HEK293 (cell line): ENCODE results near the gene DGCR8.
A peak's percentile ranks its signal among the peaks of the same experiment; 100 is the strongest.

Experiments used
- TCF7L2 ChIP-seq: IDR thresholded peaks from 2 replicates; pipeline ENCODE4 v1.6.1; 2011; ENCODE audit warnings: low read depth, mild to moderate bottlenecking, inconsistent platforms, low read length, moderate library complexity, borderline replicate concordance
- ZNF354C ChIP-seq: fragments of 450-650 bp; formaldehyde crosslinking; IDR thresholded peaks from 2 replicates; pipeline ENCODE4 v1.5.1; 2016; ENCODE audit warnings: missing biosample characterization, missing genetic modification characterization, low read depth, borderline replicate concordance
- ZNF37A ChIP-seq: fragments of 450-650 bp; IDR thresholded peaks from 2 replicates; pipeline ENCODE4 v1.5.1; 2018; ENCODE audit warnings: missing biosample characterization, missing genetic modification characterization
- ZNF548 ChIP-seq: fragments of 450-650 bp; formaldehyde crosslinking; IDR thresholded peaks from 2 replicates; pipeline ENCODE4 v1.5.1; 2016; ENCODE audit warnings: missing biosample characterization, missing genetic modification characterization
- ZNF558 ChIP-seq: fragments of 450-650 bp; formaldehyde crosslinking; IDR thresholded peaks from 2 replicates; pipeline ENCODE4 v1.5.1; 2016; ENCODE audit warnings: missing biosample characterization, missing genetic modification characterization
- ZNF571 ChIP-seq: fragments of 450-650 bp; formaldehyde crosslinking; IDR thresholded peaks from 2 replicates; pipeline ENCODE4 v1.5.0; 2017; ENCODE audit warnings: missing biosample characterization, missing genetic modification characterization
- ZNF585B ChIP-seq: fragments of 450-650 bp; formaldehyde crosslinking; IDR thresholded peaks from 2 replicates; pipeline ENCODE4 v1.5.1; 2016; ENCODE audit warnings: missing biosample characterization, missing genetic modification characterization
- ZNF624 ChIP-seq: fragments of 450-650 bp; formaldehyde crosslinking; IDR thresholded peaks from 2 replicates; pipeline ENCODE4 v1.5.1; 2017; ENCODE audit warnings: missing biosample characterization, missing genetic modification characterization
- ZNF654 ChIP-seq: fragments of 450-650 bp; formaldehyde crosslinking; IDR thresholded peaks from 2 replicates; pipeline ENCODE4 v1.5.1; 2016; ENCODE audit warnings: low read depth, missing biosample characterization, missing genetic modification characterization
- ZNF658 ChIP-seq: fragments of 450-650 bp; formaldehyde crosslinking; IDR thresholded peaks from 2 replicates; pipeline ENCODE4; 2016; ENCODE audit warnings: missing biosample characterization, missing genetic modification characterization
- ZNF768 ChIP-seq: fragments of 450-650 bp; formaldehyde crosslinking; IDR thresholded peaks from 2 replicates; pipeline ENCODE4 v1.5.1; 2018; ENCODE audit warnings: missing biosample characterization, mild to moderate bottlenecking, missing genetic modification characterization
- TF ChIP-seq, protein P1 (sequence below): fragments of 450-650 bp; formaldehyde crosslinking; IDR thresholded peaks from 2 replicates; pipeline ENCODE4 v1.5.1; 2016; ENCODE audit warnings: missing biosample characterization, missing genetic modification characterization
- TF ChIP-seq, protein P2 (sequence below): fragments of 450-650 bp; formaldehyde crosslinking; IDR thresholded peaks from 2 replicates; pipeline ENCODE4 v1.5.1; 2016; ENCODE audit warnings: missing biosample characterization, missing genetic modification characterization
- TF ChIP-seq, protein P3 (sequence below): fragments of 450-650 bp; formaldehyde crosslinking; IDR thresholded peaks from 2 replicates; pipeline ENCODE4 v1.5.1; 2016; ENCODE audit warnings: missing biosample characterization, missing genetic modification characterization
- TF ChIP-seq, protein P4 (sequence below): fragments of 450-650 bp; formaldehyde crosslinking; IDR thresholded peaks from 2 replicates; pipeline ENCODE4 v1.5.1; 2016; ENCODE audit warnings: missing biosample characterization, missing genetic modification characterization
- TF ChIP-seq, protein P5 (sequence below): fragments of 450-650 bp; formaldehyde crosslinking; IDR thresholded peaks from 2 replicates; pipeline ENCODE4 v1.5.1; 2017; ENCODE audit warnings: missing biosample characterization, missing genetic modification characterization
- TF ChIP-seq, protein P6 (sequence below): fragments of 450-650 bp; formaldehyde crosslinking; IDR thresholded peaks from 2 replicates; pipeline ENCODE4 v1.5.1; 2016; ENCODE audit warnings: missing biosample characterization, missing genetic modification characterization, borderline replicate concordance
- TF ChIP-seq, protein P7 (sequence below): fragments of 450-650 bp; formaldehyde crosslinking; optimal IDR thresholded peaks from 2 replicates; pipeline ENCODE3; 2016; ENCODE audit warnings: missing biosample characterization, mild to moderate bottlenecking, missing genetic modification characterization
- TF ChIP-seq, protein P8 (sequence below): fragments of 450-650 bp; formaldehyde crosslinking; IDR thresholded peaks from 2 replicates; pipeline ENCODE4 v1.5.1; 2016; ENCODE audit warnings: missing biosample characterization, missing genetic modification characterization

Gene DGCR8

DNA sequence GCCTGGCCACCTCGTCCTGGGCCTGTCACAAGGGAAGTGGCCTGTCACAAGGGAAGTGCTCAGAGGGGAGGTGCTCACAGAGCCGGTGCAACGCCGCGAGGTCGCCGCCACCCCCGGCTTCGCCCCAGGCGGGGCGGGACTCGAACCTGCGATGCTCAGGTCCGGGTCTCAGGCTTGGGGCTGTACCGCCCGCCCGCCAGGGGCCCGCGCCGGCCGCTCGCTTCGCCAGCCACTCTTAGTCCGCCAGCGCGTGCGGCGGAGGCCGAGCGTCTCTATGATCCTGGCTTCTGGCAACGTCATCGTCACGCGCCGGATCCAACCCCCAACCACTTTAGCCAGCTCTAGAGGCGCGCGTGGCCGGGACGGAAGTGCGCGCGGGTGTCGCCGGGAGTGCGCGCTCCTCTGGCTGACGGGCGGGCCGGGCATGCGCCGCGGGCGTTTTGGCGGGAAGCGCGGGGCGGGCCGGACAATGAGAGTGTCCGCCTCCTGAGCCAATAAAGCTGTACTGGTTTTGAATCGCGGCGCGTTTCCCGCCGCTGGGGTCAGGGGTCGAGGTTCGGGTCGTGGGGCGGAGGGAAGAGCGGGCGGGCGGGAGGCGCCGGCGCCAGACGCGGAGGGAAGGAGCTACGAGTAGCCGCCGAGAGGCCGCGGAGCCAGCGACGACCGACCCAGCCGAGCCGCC lies 37.1 kb downstream of the DGCR8 start, which contains the start of gene TRMT2A (continued):
- TF ChIP-seq ZNF658 (tag by site-specific recombination) = 0 out of 2 replicates have a peak, but pooled peaks have one; percentile 53
- no peak for TF ChIP-seq ZNF571 (tag by site-specific recombination)
- TF ChIP-seq, protein P1, sequence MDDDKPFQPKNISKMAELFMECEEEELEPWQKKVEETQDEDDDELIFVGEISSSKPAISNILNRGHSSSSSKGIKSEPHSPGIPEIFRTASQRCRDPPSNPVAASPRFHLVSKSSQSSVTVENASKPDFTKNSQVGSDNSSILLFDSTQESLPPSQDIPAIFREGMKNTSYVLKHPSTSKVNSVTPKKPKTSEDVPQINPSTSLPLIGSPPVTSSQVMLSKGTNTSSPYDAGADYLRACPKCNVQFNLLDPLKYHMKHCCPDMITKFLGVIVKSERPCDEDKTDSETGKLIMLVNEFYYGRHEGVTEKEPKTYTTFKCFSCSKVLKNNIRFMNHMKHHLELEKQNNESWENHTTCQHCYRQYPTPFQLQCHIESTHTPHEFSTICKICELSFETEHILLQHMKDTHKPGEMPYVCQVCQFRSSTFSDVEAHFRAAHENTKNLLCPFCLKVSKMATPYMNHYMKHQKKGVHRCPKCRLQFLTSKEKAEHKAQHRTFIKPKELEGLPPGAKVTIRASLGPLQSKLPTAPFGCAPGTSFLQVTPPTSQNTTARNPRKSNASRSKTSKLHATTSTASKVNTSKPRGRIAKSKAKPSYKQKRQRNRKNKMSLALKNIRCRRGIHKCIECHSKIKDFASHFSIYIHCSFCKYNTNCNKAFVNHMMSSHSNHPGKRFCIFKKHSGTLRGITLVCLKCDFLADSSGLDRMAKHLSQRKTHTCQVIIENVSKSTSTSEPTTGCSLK (tag by site-specific recombination) = no peak
- TF ChIP-seq, protein P2, sequence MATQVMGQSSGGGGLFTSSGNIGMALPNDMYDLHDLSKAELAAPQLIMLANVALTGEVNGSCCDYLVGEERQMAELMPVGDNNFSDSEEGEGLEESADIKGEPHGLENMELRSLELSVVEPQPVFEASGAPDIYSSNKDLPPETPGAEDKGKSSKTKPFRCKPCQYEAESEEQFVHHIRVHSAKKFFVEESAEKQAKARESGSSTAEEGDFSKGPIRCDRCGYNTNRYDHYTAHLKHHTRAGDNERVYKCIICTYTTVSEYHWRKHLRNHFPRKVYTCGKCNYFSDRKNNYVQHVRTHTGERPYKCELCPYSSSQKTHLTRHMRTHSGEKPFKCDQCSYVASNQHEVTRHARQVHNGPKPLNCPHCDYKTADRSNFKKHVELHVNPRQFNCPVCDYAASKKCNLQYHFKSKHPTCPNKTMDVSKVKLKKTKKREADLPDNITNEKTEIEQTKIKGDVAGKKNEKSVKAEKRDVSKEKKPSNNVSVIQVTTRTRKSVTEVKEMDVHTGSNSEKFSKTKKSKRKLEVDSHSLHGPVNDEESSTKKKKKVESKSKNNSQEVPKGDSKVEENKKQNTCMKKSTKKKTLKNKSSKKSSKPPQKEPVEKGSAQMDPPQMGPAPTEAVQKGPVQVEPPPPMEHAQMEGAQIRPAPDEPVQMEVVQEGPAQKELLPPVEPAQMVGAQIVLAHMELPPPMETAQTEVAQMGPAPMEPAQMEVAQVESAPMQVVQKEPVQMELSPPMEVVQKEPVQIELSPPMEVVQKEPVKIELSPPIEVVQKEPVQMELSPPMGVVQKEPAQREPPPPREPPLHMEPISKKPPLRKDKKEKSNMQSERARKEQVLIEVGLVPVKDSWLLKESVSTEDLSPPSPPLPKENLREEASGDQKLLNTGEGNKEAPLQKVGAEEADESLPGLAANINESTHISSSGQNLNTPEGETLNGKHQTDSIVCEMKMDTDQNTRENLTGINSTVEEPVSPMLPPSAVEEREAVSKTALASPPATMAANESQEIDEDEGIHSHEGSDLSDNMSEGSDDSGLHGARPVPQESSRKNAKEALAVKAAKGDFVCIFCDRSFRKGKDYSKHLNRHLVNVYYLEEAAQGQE = peak; percentile 3; the same call in 1 of the 2 replicates
- TF ChIP-seq ZNF654 (tag by site-specific recombination) = no peak
- TF ChIP-seq, protein P3, sequence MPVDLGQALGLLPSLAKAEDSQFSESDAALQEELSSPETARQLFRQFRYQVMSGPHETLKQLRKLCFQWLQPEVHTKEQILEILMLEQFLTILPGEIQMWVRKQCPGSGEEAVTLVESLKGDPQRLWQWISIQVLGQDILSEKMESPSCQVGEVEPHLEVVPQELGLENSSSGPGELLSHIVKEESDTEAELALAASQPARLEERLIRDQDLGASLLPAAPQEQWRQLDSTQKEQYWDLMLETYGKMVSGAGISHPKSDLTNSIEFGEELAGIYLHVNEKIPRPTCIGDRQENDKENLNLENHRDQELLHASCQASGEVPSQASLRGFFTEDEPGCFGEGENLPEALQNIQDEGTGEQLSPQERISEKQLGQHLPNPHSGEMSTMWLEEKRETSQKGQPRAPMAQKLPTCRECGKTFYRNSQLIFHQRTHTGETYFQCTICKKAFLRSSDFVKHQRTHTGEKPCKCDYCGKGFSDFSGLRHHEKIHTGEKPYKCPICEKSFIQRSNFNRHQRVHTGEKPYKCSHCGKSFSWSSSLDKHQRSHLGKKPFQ = 0 out of 2 replicates have a peak, but pooled peaks have one; percentile 46
- TF ChIP-seq, protein P4, sequence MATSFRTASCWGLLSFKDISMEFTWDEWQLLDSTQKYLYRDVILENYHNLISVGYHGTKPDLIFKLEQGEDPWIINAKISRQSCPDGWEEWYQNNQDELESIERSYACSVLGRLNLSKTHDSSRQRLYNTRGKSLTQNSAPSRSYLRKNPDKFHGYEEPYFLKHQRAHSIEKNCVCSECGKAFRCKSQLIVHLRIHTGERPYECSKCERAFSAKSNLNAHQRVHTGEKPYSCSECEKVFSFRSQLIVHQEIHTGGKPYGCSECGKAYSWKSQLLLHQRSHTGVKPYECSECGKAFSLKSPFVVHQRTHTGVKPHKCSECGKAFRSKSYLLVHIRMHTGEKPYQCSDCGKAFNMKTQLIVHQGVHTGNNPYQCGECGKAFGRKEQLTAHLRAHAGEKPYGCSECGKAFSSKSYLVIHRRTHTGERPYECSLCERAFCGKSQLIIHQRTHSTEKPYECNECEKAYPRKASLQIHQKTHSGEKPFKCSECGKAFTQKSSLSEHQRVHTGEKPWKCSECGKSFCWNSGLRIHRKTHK (tag by site-specific recombination) = no peak
- no peak for TF ChIP-seq ZNF624 (tag by site-specific recombination)
- no peak for TF ChIP-seq ZNF558
- no peak for TF ChIP-seq ZNF37A (tag by site-specific recombination)
- TF ChIP-seq, protein P5, sequence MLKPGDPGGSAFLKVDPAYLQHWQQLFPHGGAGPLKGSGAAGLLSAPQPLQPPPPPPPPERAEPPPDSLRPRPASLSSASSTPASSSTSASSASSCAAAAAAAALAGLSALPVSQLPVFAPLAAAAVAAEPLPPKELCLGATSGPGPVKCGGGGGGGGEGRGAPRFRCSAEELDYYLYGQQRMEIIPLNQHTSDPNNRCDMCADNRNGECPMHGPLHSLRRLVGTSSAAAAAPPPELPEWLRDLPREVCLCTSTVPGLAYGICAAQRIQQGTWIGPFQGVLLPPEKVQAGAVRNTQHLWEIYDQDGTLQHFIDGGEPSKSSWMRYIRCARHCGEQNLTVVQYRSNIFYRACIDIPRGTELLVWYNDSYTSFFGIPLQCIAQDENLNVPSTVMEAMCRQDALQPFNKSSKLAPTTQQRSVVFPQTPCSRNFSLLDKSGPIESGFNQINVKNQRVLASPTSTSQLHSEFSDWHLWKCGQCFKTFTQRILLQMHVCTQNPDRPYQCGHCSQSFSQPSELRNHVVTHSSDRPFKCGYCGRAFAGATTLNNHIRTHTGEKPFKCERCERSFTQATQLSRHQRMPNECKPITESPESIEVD (tag by site-specific recombination) = peak; percentile 50; the same call in 1 of the 2 replicates
- no peak for TF ChIP-seq TCF7L2
- TF ChIP-seq, protein P6, sequence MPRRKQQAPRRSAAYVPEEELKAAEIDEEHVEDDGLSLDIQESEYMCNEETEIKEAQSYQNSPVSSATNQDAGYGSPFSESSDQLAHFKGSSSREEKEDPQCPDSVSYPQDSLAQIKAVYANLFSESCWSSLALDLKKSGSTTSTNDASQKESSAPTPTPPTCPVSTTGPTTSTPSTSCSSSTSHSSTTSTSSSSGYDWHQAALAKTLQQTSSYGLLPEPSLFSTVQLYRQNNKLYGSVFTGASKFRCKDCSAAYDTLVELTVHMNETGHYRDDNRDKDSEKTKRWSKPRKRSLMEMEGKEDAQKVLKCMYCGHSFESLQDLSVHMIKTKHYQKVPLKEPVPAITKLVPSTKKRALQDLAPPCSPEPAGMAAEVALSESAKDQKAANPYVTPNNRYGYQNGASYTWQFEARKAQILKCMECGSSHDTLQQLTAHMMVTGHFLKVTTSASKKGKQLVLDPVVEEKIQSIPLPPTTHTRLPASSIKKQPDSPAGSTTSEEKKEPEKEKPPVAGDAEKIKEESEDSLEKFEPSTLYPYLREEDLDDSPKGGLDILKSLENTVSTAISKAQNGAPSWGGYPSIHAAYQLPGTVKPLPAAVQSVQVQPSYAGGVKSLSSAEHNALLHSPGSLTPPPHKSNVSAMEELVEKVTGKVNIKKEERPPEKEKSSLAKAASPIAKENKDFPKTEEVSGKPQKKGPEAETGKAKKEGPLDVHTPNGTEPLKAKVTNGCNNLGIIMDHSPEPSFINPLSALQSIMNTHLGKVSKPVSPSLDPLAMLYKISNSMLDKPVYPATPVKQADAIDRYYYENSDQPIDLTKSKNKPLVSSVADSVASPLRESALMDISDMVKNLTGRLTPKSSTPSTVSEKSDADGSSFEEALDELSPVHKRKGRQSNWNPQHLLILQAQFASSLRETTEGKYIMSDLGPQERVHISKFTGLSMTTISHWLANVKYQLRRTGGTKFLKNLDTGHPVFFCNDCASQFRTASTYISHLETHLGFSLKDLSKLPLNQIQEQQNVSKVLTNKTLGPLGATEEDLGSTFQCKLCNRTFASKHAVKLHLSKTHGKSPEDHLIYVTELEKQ (tag by site-specific recombination) = peak; percentile 93
- no peak for TF ChIP-seq ZNF768 (tag by site-specific recombination)
- TF ChIP-seq, protein P7, sequence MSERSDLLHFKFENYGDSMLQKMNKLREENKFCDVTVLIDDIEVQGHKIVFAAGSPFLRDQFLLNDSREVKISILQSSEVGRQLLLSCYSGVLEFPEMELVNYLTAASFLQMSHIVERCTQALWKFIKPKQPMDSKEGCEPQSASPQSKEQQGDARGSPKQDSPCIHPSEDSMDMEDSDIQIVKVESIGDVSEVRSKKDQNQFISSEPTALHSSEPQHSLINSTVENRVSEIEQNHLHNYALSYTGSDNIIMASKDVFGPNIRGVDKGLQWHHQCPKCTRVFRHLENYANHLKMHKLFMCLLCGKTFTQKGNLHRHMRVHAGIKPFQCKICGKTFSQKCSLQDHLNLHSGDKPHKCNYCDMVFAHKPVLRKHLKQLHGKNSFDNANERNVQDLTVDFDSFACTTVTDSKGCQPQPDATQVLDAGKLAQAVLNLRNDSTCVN (tag by site-specific recombination) = peak; percentile 100
- TF ChIP-seq ZNF585B = no peak
- no peak for TF ChIP-seq ZNF548 (tag by site-specific recombination)
- TF ChIP-seq, protein P8, sequence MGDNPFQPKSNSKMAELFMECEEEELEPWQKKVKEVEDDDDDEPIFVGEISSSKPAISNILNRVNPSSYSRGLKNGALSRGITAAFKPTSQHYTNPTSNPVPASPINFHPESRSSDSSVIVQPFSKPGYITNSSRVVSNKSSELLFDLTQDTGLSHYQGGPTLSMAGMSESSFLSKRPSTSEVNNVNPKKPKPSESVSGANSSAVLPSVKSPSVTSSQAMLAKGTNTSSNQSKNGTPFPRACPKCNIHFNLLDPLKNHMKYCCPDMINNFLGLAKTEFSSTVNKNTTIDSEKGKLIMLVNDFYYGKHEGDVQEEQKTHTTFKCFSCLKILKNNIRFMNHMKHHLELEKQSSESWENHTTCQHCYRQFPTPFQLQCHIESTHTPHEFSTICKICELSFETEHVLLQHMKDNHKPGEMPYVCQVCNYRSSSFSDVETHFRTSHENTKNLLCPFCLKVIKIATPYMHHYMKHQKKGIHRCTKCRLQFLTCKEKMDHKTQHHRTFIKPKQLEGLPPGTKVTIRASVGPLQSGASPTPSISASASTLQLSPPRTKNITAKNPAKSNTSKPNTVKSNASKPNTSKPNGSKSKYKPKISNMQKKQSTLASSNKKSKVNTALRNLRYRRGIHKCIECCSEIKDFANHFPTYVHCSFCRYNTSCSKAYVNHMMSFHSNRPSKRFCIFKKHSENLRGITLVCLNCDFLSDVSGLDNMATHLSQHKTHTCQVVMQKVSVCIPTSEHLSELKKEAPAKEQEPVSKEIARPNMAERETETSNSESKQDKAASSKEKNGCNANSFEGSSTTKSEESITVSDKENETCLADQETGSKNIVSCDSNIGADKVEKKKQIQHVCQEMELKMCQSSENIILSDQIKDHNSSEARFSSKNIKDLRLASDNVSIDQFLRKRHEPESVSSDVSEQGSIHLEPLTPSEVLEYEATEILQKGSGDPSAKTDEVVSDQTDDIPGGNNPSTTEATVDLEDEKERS (tag by site-specific recombination) = no peak
- no peak for TF ChIP-seq ZNF354C (tag by site-specific recombination)
